ENCODE results near the gene CPE. TPM values are rescaled to one million over a fixed set of nuclear protein-coding genes. Genes with fewer than 3 reads are reported as not detected.

The CPE gene
- total and polyA plus RNA-seq, 2 of the 4 experiments (the other 2 are of a cell fraction): 3.6 to 13.5 TPM

DNA sequence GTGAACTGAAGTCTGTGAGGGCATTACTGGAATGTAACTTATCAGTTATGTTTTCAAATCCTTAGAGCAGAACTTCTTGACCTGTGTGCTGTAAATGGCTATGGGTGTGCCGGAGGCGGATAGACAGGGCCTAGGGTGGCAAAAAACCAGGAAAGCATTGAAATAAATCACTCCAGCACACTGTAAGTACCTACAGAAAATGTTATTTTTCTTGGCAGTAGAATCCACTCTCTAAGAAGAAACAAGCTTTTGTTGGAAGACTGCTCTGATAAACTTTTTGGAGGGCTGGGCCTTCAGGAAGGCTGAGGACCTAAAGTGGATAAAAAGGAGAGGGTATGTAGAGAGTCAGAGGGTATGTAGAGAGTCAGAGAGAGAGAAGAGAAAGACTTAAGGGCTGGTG is 14.9 kb downstream of the CPE start:
- no peak overlapping the region for H3K27ac ChIP-seq (ENCODE audit: insufficient read depth, low read length)
- H3K4ac ChIP-seq (ENCODE audit: low read depth, low read length): no peak overlapping the region
- DNase-seq (no peak), ATAC-seq (ENCODE audit: low read depth) (peak; percentile 32)
- no peak for TF ChIP-seq RAD21 (IDR thresholded peaks at IDR 0.05; ENCODE audit: low read length)
- no peak for TF ChIP-seq FOS (IDR thresholded peaks at IDR 0.05; ENCODE audit: low read depth, low read length)
- no peak for TF ChIP-seq SMC3 (IDR thresholded peaks at IDR 0.05; ENCODE audit: low read depth, low read length)
- no peak for TF ChIP-seq RFX5 (IDR thresholded peaks at IDR 0.05; ENCODE audit: low read depth, low read length)
- TF ChIP-seq BHLHE40 (IDR thresholded peaks at IDR 0.05; ENCODE audit: low read depth, low read length): no peak
- no peak for TF ChIP-seq NFE2L2 (IDR thresholded peaks at IDR 0.05; ENCODE audit: low read depth, low read length)
- TF ChIP-seq CHD1 (IDR thresholded peaks at IDR 0.05; ENCODE audit: low read depth, low read length): no peak
- TF ChIP-seq MXI1 (IDR thresholded peaks at IDR 0.05; ENCODE audit: borderline replicate concordance, low read depth, low read length): no peak
- TF ChIP-seq, protein P1, sequence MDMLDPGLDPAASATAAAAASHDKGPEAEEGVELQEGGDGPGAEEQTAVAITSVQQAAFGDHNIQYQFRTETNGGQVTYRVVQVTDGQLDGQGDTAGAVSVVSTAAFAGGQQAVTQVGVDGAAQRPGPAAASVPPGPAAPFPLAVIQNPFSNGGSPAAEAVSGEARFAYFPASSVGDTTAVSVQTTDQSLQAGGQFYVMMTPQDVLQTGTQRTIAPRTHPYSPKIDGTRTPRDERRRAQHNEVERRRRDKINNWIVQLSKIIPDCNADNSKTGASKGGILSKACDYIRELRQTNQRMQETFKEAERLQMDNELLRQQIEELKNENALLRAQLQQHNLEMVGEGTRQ (IDR thresholded peaks at IDR 0.05; ENCODE audit: low read depth, low read length): no peak
- no peak for TF ChIP-seq POLR2A (IDR thresholded peaks at IDR 0.05; ENCODE audit: low read depth, low read length)
- no peak for TF ChIP-seq MAFK (IDR thresholded peaks at IDR 0.05; ENCODE audit: low read depth, low read length)
- TF ChIP-seq RCOR1 (IDR thresholded peaks at IDR 0.05; ENCODE audit: insufficient replicate concordance, low read length): no peak
- no peak for TF ChIP-seq MAZ (IDR thresholded peaks at IDR 0.05; ENCODE audit: borderline replicate concordance, low read depth, low read length)
- TF ChIP-seq, protein P2, sequence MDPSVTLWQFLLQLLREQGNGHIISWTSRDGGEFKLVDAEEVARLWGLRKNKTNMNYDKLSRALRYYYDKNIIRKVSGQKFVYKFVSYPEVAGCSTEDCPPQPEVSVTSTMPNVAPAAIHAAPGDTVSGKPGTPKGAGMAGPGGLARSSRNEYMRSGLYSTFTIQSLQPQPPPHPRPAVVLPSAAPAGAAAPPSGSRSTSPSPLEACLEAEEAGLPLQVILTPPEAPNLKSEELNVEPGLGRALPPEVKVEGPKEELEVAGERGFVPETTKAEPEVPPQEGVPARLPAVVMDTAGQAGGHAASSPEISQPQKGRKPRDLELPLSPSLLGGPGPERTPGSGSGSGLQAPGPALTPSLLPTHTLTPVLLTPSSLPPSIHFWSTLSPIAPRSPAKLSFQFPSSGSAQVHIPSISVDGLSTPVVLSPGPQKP (IDR thresholded peaks at IDR 0.05; ENCODE audit: borderline replicate concordance, low read depth, low read length): no peak
- TF ChIP-seq, protein P3, sequence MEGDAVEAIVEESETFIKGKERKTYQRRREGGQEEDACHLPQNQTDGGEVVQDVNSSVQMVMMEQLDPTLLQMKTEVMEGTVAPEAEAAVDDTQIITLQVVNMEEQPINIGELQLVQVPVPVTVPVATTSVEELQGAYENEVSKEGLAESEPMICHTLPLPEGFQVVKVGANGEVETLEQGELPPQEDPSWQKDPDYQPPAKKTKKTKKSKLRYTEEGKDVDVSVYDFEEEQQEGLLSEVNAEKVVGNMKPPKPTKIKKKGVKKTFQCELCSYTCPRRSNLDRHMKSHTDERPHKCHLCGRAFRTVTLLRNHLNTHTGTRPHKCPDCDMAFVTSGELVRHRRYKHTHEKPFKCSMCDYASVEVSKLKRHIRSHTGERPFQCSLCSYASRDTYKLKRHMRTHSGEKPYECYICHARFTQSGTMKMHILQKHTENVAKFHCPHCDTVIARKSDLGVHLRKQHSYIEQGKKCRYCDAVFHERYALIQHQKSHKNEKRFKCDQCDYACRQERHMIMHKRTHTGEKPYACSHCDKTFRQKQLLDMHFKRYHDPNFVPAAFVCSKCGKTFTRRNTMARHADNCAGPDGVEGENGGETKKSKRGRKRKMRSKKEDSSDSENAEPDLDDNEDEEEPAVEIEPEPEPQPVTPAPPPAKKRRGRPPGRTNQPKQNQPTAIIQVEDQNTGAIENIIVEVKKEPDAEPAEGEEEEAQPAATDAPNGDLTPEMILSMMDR (conservative IDR thresholded peaks at IDR 0.05; ENCODE audit: low read depth, low read length): no peak
- TF ChIP-seq CEBPB (IDR thresholded peaks at IDR 0.05; ENCODE audit: low read depth, low read length): no peak
- H4K91ac ChIP-seq (ENCODE audit: insufficient read depth, low read depth, low read length): no peak overlapping the region
- H3K23ac ChIP-seq (ENCODE audit: low read depth, low read length): no peak overlapping the region
- H2BK20ac ChIP-seq (ENCODE audit: low read depth, low read length): no peak overlapping the region
- no peaks in the 10 kb centered on the region for H3K4me1 ChIP-seq (ENCODE audit: control insufficient read depth, insufficient read depth, low read length)
- H3K9ac ChIP-seq (ENCODE audit: low read depth, low read length): no peak overlapping the region
- H4K20me1 ChIP-seq (ENCODE audit: insufficient read depth, low read length): no peaks in the 10 kb centered on the region
- H2BK120ac ChIP-seq (ENCODE audit: low read depth, low read length): no peak overlapping the region
- H2AK9ac ChIP-seq (replicated peaks; ENCODE audit: low read depth, low read length, poor library complexity): no peak overlapping the region
- no peak overlapping the region for H4K5ac ChIP-seq (ENCODE audit: low read depth, low read length)
- no peak overlapping the region for H3K4me3 ChIP-seq (ENCODE audit: insufficient read depth, low read depth, low read length)
- H3K79me1 ChIP-seq (ENCODE audit: low read depth in 1 of 2, low read length in 2 of 2): no peaks in the 10 kb centered on the region
- no peak overlapping the region for H3K18ac ChIP-seq (ENCODE audit: low read depth, low read length)
- ChIA-PET POLR2A (ENCODE audit: unreplicated experiment) (no interaction called here), CTCF (no interaction called here)
- H2BK15ac ChIP-seq (ENCODE audit: low read depth, low read length): no peak overlapping the region
- no peaks in the 10 kb centered on the region for H3K27me3 ChIP-seq (ENCODE audit: control insufficient read depth, insufficient read depth, low read length)
- dilution Hi-C loops (cut with HindIII; ENCODE audit: low sequenced_read_pairs, unreplicated experiment) (no loop called here), in situ Hi-C loops (cut with MboI; ENCODE audit: low sequenced_read_pairs) (no loop called here), intact Hi-C loops (cut with micrococcal nuclease) (no loop called here)
- no peak overlapping the region for H2AFZ ChIP-seq (replicated peaks; ENCODE audit: low read length, poor library complexity)
- BruUV-seq (replicated peaks): no TSS peak
- no peak overlapping the region for H2AK5ac ChIP-seq (ENCODE audit: low read depth, low read length)
- no peak overlapping the region for H2BK5ac ChIP-seq (ENCODE audit: low read depth, low read length, poor library complexity, severe bottlenecking)
- no peak overlapping the region for H3K4me2 ChIP-seq (ENCODE audit: low read depth, low read length)
- no peaks in the 10 kb centered on the region for H3K9me3 ChIP-seq (ENCODE audit: control insufficient read depth, insufficient read depth, low read length)
- H3K56ac ChIP-seq (ENCODE audit: extremely low read depth, insufficient read depth, low read length): no peak overlapping the region
- H3K9me1 ChIP-seq (ENCODE audit: insufficient read depth, low read length): no peaks in the 10 kb centered on the region
- no peak overlapping the region for H4K8ac ChIP-seq (ENCODE audit: low read depth in 2 of 2, low read length in 2 of 2)
- H3K14ac ChIP-seq (replicated peaks; ENCODE audit: low read depth, low read length): no peak overlapping the region
- H3K36me3 ChIP-seq (ENCODE audit: control insufficient read depth, insufficient read depth, low read length): no peaks in the 10 kb centered on the region
- WGBS, 2 experiments (ENCODE audit: extremely low coverage in 2 of 2, insufficient read length in 1 of 2): no CpG with 5 or more reads among the region's 2 CpGs
